ENCODE measurements around the gene PDLIM3. TPM values are rescaled to one million over a fixed set of nuclear protein-coding genes. Genes with fewer than 3 reads are reported as not detected.

PDLIM3 gene
- total RNA-seq, 1 experiment from 2014 or later: 6.2 TPM

DNA sequence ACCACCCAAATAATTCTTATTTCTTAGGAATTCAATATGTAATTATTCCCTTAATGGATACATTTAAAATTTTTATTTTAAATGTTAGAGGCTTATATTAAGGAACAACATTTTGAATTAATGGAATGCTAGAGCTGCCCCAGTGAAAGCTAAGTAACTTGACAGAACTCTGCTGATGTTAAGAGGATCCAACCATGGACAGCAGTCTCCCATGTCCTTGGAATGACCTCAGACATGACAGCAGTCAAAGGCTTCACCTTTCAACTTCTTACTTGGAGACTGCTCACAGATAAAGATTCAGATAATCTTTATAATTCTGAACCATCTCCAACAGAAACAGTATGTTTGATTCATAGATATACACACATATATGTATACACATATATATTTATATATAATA lies 17.2 kb downstream of the PDLIM3 start:
- ChIA-PET POLR2A (no interaction called here), CTCF (interaction anchor here (0.9 kb wide), 1 partner anchor 80 kb away, joined by 5 read pairs; no protein-coding TSS in a partner anchor)
- Mint-ChIP-seq H3K27me3 (ENCODE audit: low read depth) (no peaks in the 10 kb centered on the region), H3K27ac (no peak overlapping the region), H3K36me3 (no peaks in the 10 kb centered on the region), H3K4me1 (no peaks in the 10 kb centered on the region), H3K4me3 (no peak overlapping the region), H3K9me3 (no peaks in the 10 kb centered on the region)
- no peak for TF ChIP-seq ZNF396 (CRISPR knock-in tag; IDR thresholded peaks at IDR 0.05; ENCODE audit: borderline replicate concordance)
- no peak for TF ChIP-seq ATF1 (CRISPR knock-in tag; IDR thresholded peaks at IDR 0.05)
- TF ChIP-seq MXD4 (CRISPR knock-in tag; IDR thresholded peaks at IDR 0.05; ENCODE audit: borderline replicate concordance): no peak
- TF ChIP-seq ZNF416 (CRISPR knock-in tag; IDR thresholded peaks at IDR 0.05): no peak
- TF ChIP-seq ZNF232 (CRISPR knock-in tag; IDR thresholded peaks at IDR 0.05): no peak
- TF ChIP-seq, protein P1, sequence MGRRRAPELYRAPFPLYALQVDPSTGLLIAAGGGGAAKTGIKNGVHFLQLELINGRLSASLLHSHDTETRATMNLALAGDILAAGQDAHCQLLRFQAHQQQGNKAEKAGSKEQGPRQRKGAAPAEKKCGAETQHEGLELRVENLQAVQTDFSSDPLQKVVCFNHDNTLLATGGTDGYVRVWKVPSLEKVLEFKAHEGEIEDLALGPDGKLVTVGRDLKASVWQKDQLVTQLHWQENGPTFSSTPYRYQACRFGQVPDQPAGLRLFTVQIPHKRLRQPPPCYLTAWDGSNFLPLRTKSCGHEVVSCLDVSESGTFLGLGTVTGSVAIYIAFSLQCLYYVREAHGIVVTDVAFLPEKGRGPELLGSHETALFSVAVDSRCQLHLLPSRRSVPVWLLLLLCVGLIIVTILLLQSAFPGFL (CRISPR knock-in tag; IDR thresholded peaks at IDR 0.05; ENCODE audit: borderline replicate concordance): no peak
- TF ChIP-seq EMX1 (CRISPR knock-in tag; IDR thresholded peaks at IDR 0.05): no peak
- no peak for TF ChIP-seq USF2 (CRISPR knock-in tag; IDR thresholded peaks at IDR 0.05)
- TF ChIP-seq ZNF512 (CRISPR knock-in tag; IDR thresholded peaks at IDR 0.05; ENCODE audit: borderline replicate concordance): no peak
- TF ChIP-seq NR3C1 (CRISPR knock-in tag; conservative IDR thresholded peaks at IDR 0.05; ENCODE audit: low read depth): no peak
- TF ChIP-seq SP1 (CRISPR knock-in tag; conservative IDR thresholded peaks at IDR 0.05): no peak
- TF ChIP-seq NFYB (CRISPR knock-in tag; conservative IDR thresholded peaks at IDR 0.05; ENCODE audit: low read depth): no peak
- TF ChIP-seq OVOL2 (CRISPR knock-in tag; IDR thresholded peaks at IDR 0.05; ENCODE audit: borderline replicate concordance): no peak
- TF ChIP-seq, protein P2, sequence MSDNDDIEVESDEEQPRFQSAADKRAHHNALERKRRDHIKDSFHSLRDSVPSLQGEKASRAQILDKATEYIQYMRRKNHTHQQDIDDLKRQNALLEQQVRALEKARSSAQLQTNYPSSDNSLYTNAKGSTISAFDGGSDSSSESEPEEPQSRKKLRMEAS (CRISPR knock-in tag; IDR thresholded peaks at IDR 0.05): no peak
- DNase-seq (ENCODE audit: low spot score): no peak
- ATAC-seq: no peak

- ATAC-seq (no peak), DNase-seq (ENCODE audit: low spot score) (no peak)
- Mint-ChIP-seq H3K36me3 (no peaks in the 10 kb centered on the region), H3K27ac (no peak overlapping the region), H3K27me3 (ENCODE audit: low read depth) (no peaks in the 10 kb centered on the region), H3K4me1 (no peaks in the 10 kb centered on the region), H3K4me3 (no peak overlapping the region), H3K9me3 (no peaks in the 10 kb centered on the region)
- CTCF ChIA-PET: no interaction called here
- TF ChIP-seq MYBL2 (CRISPR knock-in tag; IDR thresholded peaks at IDR 0.05) (no peak), JAZF1 (CRISPR knock-in tag; IDR thresholded peaks at IDR 0.05) (no peak), GABPB1 (CRISPR knock-in tag; IDR thresholded peaks at IDR 0.05) (no peak), TP53 (CRISPR knock-in tag; IDR thresholded peaks at IDR 0.05) (no peak), ZNF138 (CRISPR knock-in tag; conservative IDR thresholded peaks at IDR 0.05) (no peak), ZNF416 (CRISPR knock-in tag; IDR thresholded peaks at IDR 0.05) (no peak), NR1H2 (CRISPR knock-in tag; IDR thresholded peaks at IDR 0.05) (no peak), ESRRA (CRISPR knock-in tag; IDR thresholded peaks at IDR 0.05; ENCODE audit: borderline replicate concordance) (no peak), IRF2 (CRISPR knock-in tag; IDR thresholded peaks at IDR 0.05; ENCODE audit: borderline replicate concordance, low read depth) (no peak), NR3C1 (CRISPR knock-in tag; conservative IDR thresholded peaks at IDR 0.05; ENCODE audit: low read depth) (no peak), SMAD4 (CRISPR knock-in tag; IDR thresholded peaks at IDR 0.05) (no peak)
- TF ChIP-seq, protein P2 (CRISPR knock-in tag; IDR thresholded peaks at IDR 0.05): no peak
- TF ChIP-seq, protein P3, sequence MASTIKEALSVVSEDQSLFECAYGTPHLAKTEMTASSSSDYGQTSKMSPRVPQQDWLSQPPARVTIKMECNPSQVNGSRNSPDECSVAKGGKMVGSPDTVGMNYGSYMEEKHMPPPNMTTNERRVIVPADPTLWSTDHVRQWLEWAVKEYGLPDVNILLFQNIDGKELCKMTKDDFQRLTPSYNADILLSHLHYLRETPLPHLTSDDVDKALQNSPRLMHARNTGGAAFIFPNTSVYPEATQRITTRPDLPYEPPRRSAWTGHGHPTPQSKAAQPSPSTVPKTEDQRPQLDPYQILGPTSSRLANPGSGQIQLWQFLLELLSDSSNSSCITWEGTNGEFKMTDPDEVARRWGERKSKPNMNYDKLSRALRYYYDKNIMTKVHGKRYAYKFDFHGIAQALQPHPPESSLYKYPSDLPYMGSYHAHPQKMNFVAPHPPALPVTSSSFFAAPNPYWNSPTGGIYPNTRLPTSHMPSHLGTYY (CRISPR knock-in tag; IDR thresholded peaks at IDR 0.05): no peak
- TF ChIP-seq, protein P4, sequence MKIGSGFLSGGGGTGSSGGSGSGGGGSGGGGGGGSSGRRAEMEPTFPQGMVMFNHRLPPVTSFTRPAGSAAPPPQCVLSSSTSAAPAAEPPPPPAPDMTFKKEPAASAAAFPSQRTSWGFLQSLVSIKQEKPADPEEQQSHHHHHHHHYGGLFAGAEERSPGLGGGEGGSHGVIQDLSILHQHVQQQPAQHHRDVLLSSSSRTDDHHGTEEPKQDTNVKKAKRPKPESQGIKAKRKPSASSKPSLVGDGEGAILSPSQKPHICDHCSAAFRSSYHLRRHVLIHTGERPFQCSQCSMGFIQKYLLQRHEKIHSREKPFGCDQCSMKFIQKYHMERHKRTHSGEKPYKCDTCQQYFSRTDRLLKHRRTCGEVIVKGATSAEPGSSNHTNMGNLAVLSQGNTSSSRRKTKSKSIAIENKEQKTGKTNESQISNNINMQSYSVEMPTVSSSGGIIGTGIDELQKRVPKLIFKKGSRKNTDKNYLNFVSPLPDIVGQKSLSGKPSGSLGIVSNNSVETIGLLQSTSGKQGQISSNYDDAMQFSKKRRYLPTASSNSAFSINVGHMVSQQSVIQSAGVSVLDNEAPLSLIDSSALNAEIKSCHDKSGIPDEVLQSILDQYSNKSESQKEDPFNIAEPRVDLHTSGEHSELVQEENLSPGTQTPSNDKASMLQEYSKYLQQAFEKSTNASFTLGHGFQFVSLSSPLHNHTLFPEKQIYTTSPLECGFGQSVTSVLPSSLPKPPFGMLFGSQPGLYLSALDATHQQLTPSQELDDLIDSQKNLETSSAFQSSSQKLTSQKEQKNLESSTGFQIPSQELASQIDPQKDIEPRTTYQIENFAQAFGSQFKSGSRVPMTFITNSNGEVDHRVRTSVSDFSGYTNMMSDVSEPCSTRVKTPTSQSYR (CRISPR knock-in tag; IDR thresholded peaks at IDR 0.05): no peak
- POLR2A ChIA-PET: no interaction called here
Observed at GRCh38 chr4:185515248-185515647, 20.1 kb downstream of the PDLIM3 start.

All from WTC11 (cell line).